ENCODE results near the gene THRA. TPM values are rescaled to one million over a fixed set of nuclear protein-coding genes. Genes with fewer than 3 reads are reported as not detected.

The THRA gene
- polyA plus RNA-seq, 1 of the 3 experiments (the other 2 are of a cell fraction), result 23.1 TPM

GRCh38 chr17:40027614-40028012 lies 35.2 kb upstream of the THRA start:
- Histone ChIP-seq H3F3A (replicated peaks; ENCODE audit: insufficient read depth) (peaks cover 4% of the 10 kb centered on the region), H3K27me3 (ENCODE audit: insufficient read depth) (no peaks in the 10 kb centered on the region), H3K4me1 (ENCODE audit: control insufficient read depth in 1 of 2, insufficient read depth in 2 of 2, low read depth in 1 of 2, low read length in 1 of 2) (no peaks in the 10 kb centered on the region; a peak in 1 of 4 replicates), H3K9ac (no peak overlapping the region), H2AFZ (ENCODE audit: low read depth) (no peak overlapping the region), H3K79me2 (ENCODE audit: insufficient read depth) (no peaks in the 10 kb centered on the region), H3K4me3 (ENCODE audit: low read depth in 2 of 2, low read length in 1 of 2) (no peak overlapping the region), H3K9me2 (no peaks in the 10 kb centered on the region), H3K4me2 (no peak overlapping the region), H3K9me3 (no peaks in the 10 kb centered on the region), H3K36me3 (replicated peaks in 1 of 2; ENCODE audit: control insufficient read depth in 1 of 2, insufficient read depth in 2 of 2, low read length in 1 of 2) (peaks cover 19 to 44% of the 10 kb centered on the region in 2 experiments), H4K20me1 (ENCODE audit: insufficient read depth) (no peaks in the 10 kb centered on the region), H3K27ac (ENCODE audit: low read depth in 2 of 2, low read length in 1 of 2) (no peak overlapping the region)
- ChIA-PET CTCF (interaction anchor here (0.7 to 7.9 kb wide), 36 partner anchors 10 to 805 kb away, joined by 3 to 143 read pairs (median 4); partner anchors contain the start of genes CSF3, MED24 and NR1D1), POLR2A (interaction anchor here (0.8 to 1.6 kb wide), 2 partner anchors 47 to 59 kb away, joined by 3 read pairs; partner anchors contain the start of gene PSMD3)
- TF ChIP-seq SIN3A (IDR thresholded peaks at IDR 0.05; ENCODE audit: borderline replicate concordance, low read depth, low read length), result no peak
- no peak for TF ChIP-seq PBX3 (IDR thresholded peaks at IDR 0.05)
- TF ChIP-seq USF1 (IDR thresholded peaks at IDR 0.05; ENCODE audit: borderline replicate concordance, low read depth), result no peak
- no peak for TF ChIP-seq ELF1 (IDR thresholded peaks at IDR 0.05)
- TF ChIP-seq MEF2A (IDR thresholded peaks at IDR 0.05; ENCODE audit: borderline replicate concordance, low read depth), result no peak
- no peak for TF ChIP-seq TCF12 (IDR thresholded peaks at IDR 0.05)
- no peak for TF ChIP-seq EP300 (IDR thresholded peaks at IDR 0.05; ENCODE audit: borderline replicate concordance in 1 of 2, low read depth in 1 of 2, low read length in 1 of 2)
- no peak for TF ChIP-seq CTCF (IDR thresholded peaks at IDR 0.05)
- no peak for TF ChIP-seq RFX5 (IDR thresholded peaks at IDR 0.05; ENCODE audit: low read length)
- no peak for TF ChIP-seq JUND (IDR thresholded peaks at IDR 0.05)
- no peak for TF ChIP-seq GABPA (IDR thresholded peaks at IDR 0.05; ENCODE audit: low read depth)
- WGBS (ENCODE audit: low lambda C conversion rate), result 78% methylated on average over 5 of the region's 5 CpGs
- peak; percentile 24 for DNase-seq

GRCh38 chr17:40028595-40028994 lies 34.2 kb upstream of the THRA start:
- CTCF ChIA-PET, result interaction anchor here (1.0 to 7.9 kb wide), 9 partner anchors 14 to 156 kb away, joined by 3 to 143 read pairs (median 5); partner anchors contain the start of gene CSF3
- no peaks in the 10 kb centered on the region for H3K9me3 ChIP-seq
- POLR2A ChIA-PET, result interaction anchor here (1.6 kb wide), 1 partner anchor 58 kb away, joined by 3 read pairs; no protein-coding TSS in a partner anchor
- H2AFZ ChIP-seq (ENCODE audit: low read depth), result no peak overlapping the region
- H3K27me3 ChIP-seq (ENCODE audit: insufficient read depth), result no peaks in the 10 kb centered on the region
- no peaks in the 10 kb centered on the region for H3K79me2 ChIP-seq (ENCODE audit: insufficient read depth)
- H4K20me1 ChIP-seq (ENCODE audit: insufficient read depth), result no peaks in the 10 kb centered on the region
- 90% methylated on average over 13 of the region's 13 CpGs for WGBS (ENCODE audit: low lambda C conversion rate)
- H3K27ac ChIP-seq (ENCODE audit: low read depth in 2 of 2, low read length in 1 of 2), result no peak overlapping the region
- DNase-seq, result no peak
- no peak overlapping the region for H3K4me3 ChIP-seq (ENCODE audit: low read depth in 2 of 2, low read length in 1 of 2)
- H3K9me2 ChIP-seq, result no peaks in the 10 kb centered on the region
- H3K9ac ChIP-seq, result no peak overlapping the region
- no peaks in the 10 kb centered on the region; a peak in 1 of 4 replicates for H3K4me1 ChIP-seq (ENCODE audit: control insufficient read depth in 1 of 2, insufficient read depth in 2 of 2, low read depth in 1 of 2, low read length in 1 of 2)
- H3K4me2 ChIP-seq, result no peak overlapping the region
- H3K36me3 ChIP-seq (replicated peaks in 1 of 2; ENCODE audit: control insufficient read depth in 1 of 2, insufficient read depth in 2 of 2, low read length in 1 of 2), result peaks cover 20 to 49% of the 10 kb centered on the region in 2 experiments
- H3F3A ChIP-seq (replicated peaks; ENCODE audit: insufficient read depth), result peaks cover 4% of the 10 kb centered on the region
- TF ChIP-seq USF2 (IDR thresholded peaks at IDR 0.05; ENCODE audit: borderline replicate concordance, low read depth, low read length) (no peak), MXI1 (IDR thresholded peaks at IDR 0.05; ENCODE audit: low read depth, low read length) (no peak), CTCF (IDR thresholded peaks at IDR 0.05) (no peak), RFX5 (IDR thresholded peaks at IDR 0.05; ENCODE audit: low read length) (no peak), GABPA (IDR thresholded peaks at IDR 0.05; ENCODE audit: low read depth) (no peak), EZH2phosphoT487 (IDR thresholded peaks at IDR 0.05; ENCODE audit: borderline replicate concordance, low read depth) (no peak), RXRA (IDR thresholded peaks at IDR 0.05; ENCODE audit: borderline replicate concordance, low read depth) (no peak), REST (IDR thresholded peaks at IDR 0.05; ENCODE audit: low read depth, low read length) (no peak)

Data from SK-N-SH (cell line).